Measurements from ENCODE around the gene C1QTNF5.
"Not testable (repeated sequence)": the region's sequence is repeated elsewhere in the genome, so short reads cannot be mapped to it uniquely, and the experiment has no call there.

The C1QTNF5 gene

DNA sequence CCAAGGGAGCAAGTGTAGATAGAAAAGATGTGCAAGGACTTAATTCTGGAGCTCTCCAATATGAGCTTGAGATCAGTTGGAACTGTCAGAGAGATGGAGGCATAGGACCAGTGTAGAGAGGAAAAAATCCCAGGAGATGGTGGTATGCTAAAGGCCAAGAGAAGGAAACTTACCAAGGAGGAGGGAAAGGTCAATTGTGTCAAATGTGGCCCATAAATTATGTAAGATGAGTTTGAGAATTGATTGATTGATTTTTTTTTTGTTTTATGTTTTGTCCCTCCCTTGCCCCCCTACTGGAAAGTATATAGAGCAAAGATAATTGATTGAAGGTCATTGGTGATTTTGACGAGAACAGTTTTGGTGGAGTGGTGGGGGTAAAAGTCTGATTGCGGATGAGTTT, 43.6 kb upstream of the C1QTNF5 start:
- TF ChIP-seq ZNF10 (tag by site-specific recombination; IDR thresholded peaks at IDR 0.05), result no peak
- TF ChIP-seq, protein P1, sequence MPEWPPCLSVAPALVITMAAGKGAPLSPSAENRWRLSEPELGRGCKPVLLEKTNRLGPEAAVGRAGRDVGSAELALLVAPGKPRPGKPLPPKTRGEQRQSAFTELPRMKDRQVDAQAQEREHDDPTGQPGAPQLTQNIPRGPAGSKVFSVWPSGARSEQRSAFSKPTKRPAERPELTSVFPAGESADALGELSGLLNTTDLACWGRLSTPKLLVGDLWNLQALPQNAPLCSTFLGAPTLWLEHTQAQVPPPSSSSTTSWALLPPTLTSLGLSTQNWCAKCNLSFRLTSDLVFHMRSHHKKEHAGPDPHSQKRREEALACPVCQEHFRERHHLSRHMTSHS (tag by site-specific recombination; IDR thresholded peaks at IDR 0.05), result no peak
- TF ChIP-seq ZNF175 (tag by site-specific recombination; IDR thresholded peaks at IDR 0.05), result no peak
- TF ChIP-seq, protein P2, sequence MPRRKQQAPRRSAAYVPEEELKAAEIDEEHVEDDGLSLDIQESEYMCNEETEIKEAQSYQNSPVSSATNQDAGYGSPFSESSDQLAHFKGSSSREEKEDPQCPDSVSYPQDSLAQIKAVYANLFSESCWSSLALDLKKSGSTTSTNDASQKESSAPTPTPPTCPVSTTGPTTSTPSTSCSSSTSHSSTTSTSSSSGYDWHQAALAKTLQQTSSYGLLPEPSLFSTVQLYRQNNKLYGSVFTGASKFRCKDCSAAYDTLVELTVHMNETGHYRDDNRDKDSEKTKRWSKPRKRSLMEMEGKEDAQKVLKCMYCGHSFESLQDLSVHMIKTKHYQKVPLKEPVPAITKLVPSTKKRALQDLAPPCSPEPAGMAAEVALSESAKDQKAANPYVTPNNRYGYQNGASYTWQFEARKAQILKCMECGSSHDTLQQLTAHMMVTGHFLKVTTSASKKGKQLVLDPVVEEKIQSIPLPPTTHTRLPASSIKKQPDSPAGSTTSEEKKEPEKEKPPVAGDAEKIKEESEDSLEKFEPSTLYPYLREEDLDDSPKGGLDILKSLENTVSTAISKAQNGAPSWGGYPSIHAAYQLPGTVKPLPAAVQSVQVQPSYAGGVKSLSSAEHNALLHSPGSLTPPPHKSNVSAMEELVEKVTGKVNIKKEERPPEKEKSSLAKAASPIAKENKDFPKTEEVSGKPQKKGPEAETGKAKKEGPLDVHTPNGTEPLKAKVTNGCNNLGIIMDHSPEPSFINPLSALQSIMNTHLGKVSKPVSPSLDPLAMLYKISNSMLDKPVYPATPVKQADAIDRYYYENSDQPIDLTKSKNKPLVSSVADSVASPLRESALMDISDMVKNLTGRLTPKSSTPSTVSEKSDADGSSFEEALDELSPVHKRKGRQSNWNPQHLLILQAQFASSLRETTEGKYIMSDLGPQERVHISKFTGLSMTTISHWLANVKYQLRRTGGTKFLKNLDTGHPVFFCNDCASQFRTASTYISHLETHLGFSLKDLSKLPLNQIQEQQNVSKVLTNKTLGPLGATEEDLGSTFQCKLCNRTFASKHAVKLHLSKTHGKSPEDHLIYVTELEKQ (tag by site-specific recombination; IDR thresholded peaks at IDR 0.05; ENCODE audit: borderline replicate concordance), result no peak
- TF ChIP-seq ZNF341 (tag by site-specific recombination; IDR thresholded peaks at IDR 0.05; ENCODE audit: low read depth), result no peak
- no peak for TF ChIP-seq ZFP3 (tag by site-specific recombination; IDR thresholded peaks at IDR 0.05; ENCODE audit: low read depth)
- TF ChIP-seq, protein P3, sequence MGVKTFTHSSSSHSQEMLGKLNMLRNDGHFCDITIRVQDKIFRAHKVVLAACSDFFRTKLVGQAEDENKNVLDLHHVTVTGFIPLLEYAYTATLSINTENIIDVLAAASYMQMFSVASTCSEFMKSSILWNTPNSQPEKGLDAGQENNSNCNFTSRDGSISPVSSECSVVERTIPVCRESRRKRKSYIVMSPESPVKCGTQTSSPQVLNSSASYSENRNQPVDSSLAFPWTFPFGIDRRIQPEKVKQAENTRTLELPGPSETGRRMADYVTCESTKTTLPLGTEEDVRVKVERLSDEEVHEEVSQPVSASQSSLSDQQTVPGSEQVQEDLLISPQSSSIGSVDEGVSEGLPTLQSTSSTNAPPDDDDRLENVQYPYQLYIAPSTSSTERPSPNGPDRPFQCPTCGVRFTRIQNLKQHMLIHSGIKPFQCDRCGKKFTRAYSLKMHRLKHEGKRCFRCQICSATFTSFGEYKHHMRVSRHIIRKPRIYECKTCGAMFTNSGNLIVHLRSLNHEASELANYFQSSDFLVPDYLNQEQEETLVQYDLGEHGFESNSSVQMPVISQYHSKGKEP (tag by site-specific recombination; IDR thresholded peaks at IDR 0.05), result no peak
- no peak for TF ChIP-seq ZNF701 (tag by site-specific recombination; IDR thresholded peaks at IDR 0.05)
- TF ChIP-seq, protein P4, sequence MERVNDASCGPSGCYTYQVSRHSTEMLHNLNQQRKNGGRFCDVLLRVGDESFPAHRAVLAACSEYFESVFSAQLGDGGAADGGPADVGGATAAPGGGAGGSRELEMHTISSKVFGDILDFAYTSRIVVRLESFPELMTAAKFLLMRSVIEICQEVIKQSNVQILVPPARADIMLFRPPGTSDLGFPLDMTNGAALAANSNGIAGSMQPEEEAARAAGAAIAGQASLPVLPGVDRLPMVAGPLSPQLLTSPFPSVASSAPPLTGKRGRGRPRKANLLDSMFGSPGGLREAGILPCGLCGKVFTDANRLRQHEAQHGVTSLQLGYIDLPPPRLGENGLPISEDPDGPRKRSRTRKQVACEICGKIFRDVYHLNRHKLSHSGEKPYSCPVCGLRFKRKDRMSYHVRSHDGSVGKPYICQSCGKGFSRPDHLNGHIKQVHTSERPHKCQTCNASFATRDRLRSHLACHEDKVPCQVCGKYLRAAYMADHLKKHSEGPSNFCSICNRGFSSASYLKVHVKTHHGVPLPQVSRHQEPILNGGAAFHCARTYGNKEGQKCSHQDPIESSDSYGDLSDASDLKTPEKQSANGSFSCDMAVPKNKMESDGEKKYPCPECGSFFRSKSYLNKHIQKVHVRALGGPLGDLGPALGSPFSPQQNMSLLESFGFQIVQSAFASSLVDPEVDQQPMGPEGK (tag by site-specific recombination; IDR thresholded peaks at IDR 0.05), result no peak
- TF ChIP-seq, protein P5, sequence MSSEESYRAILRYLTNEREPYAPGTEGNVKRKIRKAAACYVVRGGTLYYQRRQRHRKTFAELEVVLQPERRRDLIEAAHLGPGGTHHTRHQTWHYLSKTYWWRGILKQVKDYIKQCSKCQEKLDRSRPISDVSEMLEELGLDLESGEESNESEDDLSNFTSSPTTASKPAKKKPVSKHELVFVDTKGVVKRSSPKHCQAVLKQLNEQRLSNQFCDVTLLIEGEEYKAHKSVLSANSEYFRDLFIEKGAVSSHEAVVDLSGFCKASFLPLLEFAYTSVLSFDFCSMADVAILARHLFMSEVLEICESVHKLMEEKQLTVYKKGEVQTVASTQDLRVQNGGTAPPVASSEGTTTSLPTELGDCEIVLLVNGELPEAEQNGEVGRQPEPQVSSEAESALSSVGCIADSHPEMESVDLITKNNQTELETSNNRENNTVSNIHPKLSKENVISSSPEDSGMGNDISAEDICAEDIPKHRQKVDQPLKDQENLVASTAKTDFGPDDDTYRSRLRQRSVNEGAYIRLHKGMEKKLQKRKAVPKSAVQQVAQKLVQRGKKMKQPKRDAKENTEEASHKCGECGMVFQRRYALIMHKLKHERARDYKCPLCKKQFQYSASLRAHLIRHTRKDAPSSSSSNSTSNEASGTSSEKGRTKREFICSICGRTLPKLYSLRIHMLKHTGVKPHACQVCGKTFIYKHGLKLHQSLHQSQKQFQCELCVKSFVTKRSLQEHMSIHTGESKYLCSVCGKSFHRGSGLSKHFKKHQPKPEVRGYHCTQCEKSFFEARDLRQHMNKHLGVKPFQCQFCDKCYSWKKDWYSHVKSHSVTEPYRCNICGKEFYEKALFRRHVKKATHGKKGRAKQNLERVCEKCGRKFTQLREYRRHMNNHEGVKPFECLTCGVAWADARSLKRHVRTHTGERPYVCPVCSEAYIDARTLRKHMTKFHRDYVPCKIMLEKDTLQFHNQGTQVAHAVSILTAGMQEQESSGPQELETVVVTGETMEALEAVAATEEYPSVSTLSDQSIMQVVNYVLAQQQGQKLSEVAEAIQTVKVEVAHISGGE (tag by site-specific recombination; conservative IDR thresholded peaks at IDR 0.05; ENCODE audit: low read depth), result no peak
- no peak for TF ChIP-seq ZBTB20 (tag by site-specific recombination; IDR thresholded peaks at IDR 0.05)
- TF ChIP-seq MEIS1 (CRISPR knock-in tag; IDR thresholded peaks at IDR 0.05; ENCODE audit: borderline replicate concordance), result no peak
- TF ChIP-seq ZNF558 (tag by site-specific recombination; IDR thresholded peaks at IDR 0.05), result no peak
- no peak for TF ChIP-seq ZBTB8A (tag by site-specific recombination; IDR thresholded peaks at IDR 0.05)
- TF ChIP-seq GLI2 (tag by site-specific recombination; IDR thresholded peaks at IDR 0.05; ENCODE audit: borderline replicate concordance, low read depth), result no peak
- CTCF ChIA-PET, result interaction anchor here (0.6 to 13.7 kb wide), 7 partner anchors 10 to 773 kb away, joined by 3 to 160 read pairs (median 5); partner anchors contain the start of gene RNF26
- POLR2A ChIA-PET, result no interaction called here
- Histone ChIP-seq H3K36me3 (ENCODE audit: control insufficient read depth in 2 of 2, insufficient read depth in 1 of 2, low read length in 2 of 2) (no peaks in the 10 kb centered on the region), H3K27ac (ENCODE audit: extremely low read depth, low read depth, low read length) (no peak overlapping the region), H3K4me3 (ENCODE audit: low read depth, low read length) (no peak overlapping the region), H3K4me1 (ENCODE audit: control insufficient read depth, insufficient read depth, low read length) (no peaks in the 10 kb centered on the region), H3K9me3 (ENCODE audit: control insufficient read depth, insufficient read depth, low read depth, low read length) (no peaks in the 10 kb centered on the region)

DNA sequence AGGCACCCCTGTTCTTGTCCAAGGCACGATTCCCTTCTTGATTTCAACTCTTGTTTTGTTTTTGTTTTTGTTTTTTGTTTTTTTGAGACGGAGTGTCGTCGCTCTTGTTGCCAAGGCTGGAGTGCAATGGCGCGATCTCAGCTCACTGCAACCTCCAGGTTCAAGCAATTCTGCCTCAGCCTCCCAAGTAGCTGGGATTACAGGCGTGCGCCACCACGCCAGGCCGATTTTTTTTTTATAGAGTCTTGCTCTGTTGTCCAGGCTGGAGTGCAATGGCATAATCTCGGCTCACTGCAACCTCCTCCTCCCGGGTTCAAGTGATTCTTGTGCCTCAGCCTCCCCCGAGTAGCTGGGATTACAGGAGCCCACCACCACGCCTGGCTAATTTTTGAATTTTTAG, 41.8 kb upstream of the C1QTNF5 start:
- H3K4me1 ChIP-seq (ENCODE audit: control insufficient read depth, insufficient read depth, low read length); H3K9me3 ChIP-seq (ENCODE audit: control insufficient read depth, insufficient read depth, low read depth, low read length); H3K36me3 ChIP-seq (ENCODE audit: control insufficient read depth in 2 of 2, insufficient read depth in 1 of 2, low read length in 2 of 2); POLR2A ChIA-PET; H3K27ac ChIP-seq (ENCODE audit: extremely low read depth, low read depth, low read length); H3K4me3 ChIP-seq (ENCODE audit: low read depth, low read length): not testable (repeated sequence)
- CTCF ChIA-PET, result interaction anchor here (0.6 to 13.7 kb wide), 10 partner anchors 8 to 1083 kb away, joined by 3 to 160 read pairs (median 4); partner anchors contain the start of genes NECTIN1 and RNF26
